HepG2 (cell line): ENCODE measurements around the gene PRKAB1. TPM values are rescaled to one million over a fixed set of nuclear protein-coding genes. Genes with fewer than 3 reads are reported as not detected.

Source experiments
- BCL3 ChIP-seq: sonication (generic); formaldehyde crosslinking; IDR thresholded peaks from 2 replicates; pipeline ENCODE4 v1.5.1; 2020; ENCODE audit warnings: mild to moderate bottlenecking, missing genetic modification reagents, moderate library complexity
- CCDC6 ChIP-seq: sonication (generic); formaldehyde crosslinking; IDR thresholded peaks from 2 replicates; pipeline ENCODE4 v1.8.1; 2022; ENCODE audit warnings: mild to moderate bottlenecking, missing genetic modification reagents, moderate library complexity
- CEBPG ChIP-seq: IDR thresholded peaks from 2 replicates; pipeline ENCODE4 v1.6.1; 2016
- CEBPZ ChIP-seq: IDR thresholded peaks from 2 replicates; pipeline ENCODE4 v1.6.1; 2012; ENCODE audit warnings: low read length, improper control_type of control experiment
- E2F1 ChIP-seq: sonication (generic); formaldehyde crosslinking; IDR thresholded peaks from 2 replicates; pipeline ENCODE4 v1.5.0; 2020; ENCODE audit warnings: missing genetic modification reagents
- EED ChIP-seq: sonication (generic); formaldehyde crosslinking; IDR thresholded peaks from 2 replicates; pipeline ENCODE4 v1.5.0; 2020; ENCODE audit warnings: mild to moderate bottlenecking, missing genetic modification reagents
- ERF ChIP-seq: IDR thresholded peaks from 2 replicates; pipeline ENCODE4 v1.6.1; 2018; ENCODE audit warnings: missing biosample characterization, missing genetic modification reagents
- GLI4 ChIP-seq: sonication (generic); formaldehyde crosslinking; IDR thresholded peaks from 2 replicates; pipeline ENCODE4 v1.5.1; 2020; ENCODE audit warnings: missing genetic modification reagents, mild to moderate bottlenecking, moderate library complexity, borderline replicate concordance
- HNRNPK ChIP-seq: fragments of 200-400 bp; formaldehyde crosslinking; IDR thresholded peaks from 2 replicates; pipeline ENCODE4 v1.6.1; 2018; ENCODE audit warnings: low read length, low read depth, moderate library complexity, mild to moderate bottlenecking; ENCODE audit not compliant: poor library complexity, severe bottlenecking
- HNRNPUL1 ChIP-seq: fragments of 200-400 bp; formaldehyde crosslinking; IDR thresholded peaks from 2 replicates; pipeline ENCODE4 v1.6.1; 2017; ENCODE audit warnings: low read depth, mild to moderate bottlenecking, low read length, moderate library complexity
- RORA ChIP-seq: sonication (generic); formaldehyde crosslinking; IDR thresholded peaks from 2 replicates; pipeline ENCODE4 v1.5.0; 2020; ENCODE audit warnings: mild to moderate bottlenecking, missing genetic modification reagents, moderate library complexity
- THYN1 ChIP-seq: sonication (generic); formaldehyde crosslinking; IDR thresholded peaks from 2 replicates; pipeline ENCODE4 v1.8.1; 2023; ENCODE audit warnings: low read depth, mild to moderate bottlenecking, moderate library complexity, missing genetic modification reagents, borderline replicate concordance
- TP53 ChIP-seq: sonication (generic); formaldehyde crosslinking; conservative IDR thresholded peaks from 2 replicates; pipeline ENCODE4 v1.4.0; 2020; ENCODE audit warnings: missing genetic modification reagents
- ZFP37 ChIP-seq: sonication (generic); formaldehyde crosslinking; IDR thresholded peaks from 2 replicates; pipeline ENCODE4 v1.4.0; 2020; ENCODE audit warnings: missing genetic modification reagents, borderline replicate concordance
- ZKSCAN1 ChIP-seq: fragments of 150-350 bp; IDR thresholded peaks from 2 replicates; pipeline ENCODE4 v1.6.1; 2014; ENCODE audit warnings: low read length
- ZNF235 ChIP-seq: sonication (generic); formaldehyde crosslinking; IDR thresholded peaks from 2 replicates; pipeline ENCODE4 v1.8.1; 2023; ENCODE audit warnings: mild to moderate bottlenecking, missing genetic modification reagents, borderline replicate concordance
- ZNF280B ChIP-seq: sonication (generic); formaldehyde crosslinking; IDR thresholded peaks from 2 replicates; pipeline ENCODE4 v1.5.0; 2020; ENCODE audit warnings: missing genetic modification reagents, mild to moderate bottlenecking, borderline replicate concordance
- ZNF282 ChIP-seq: fragments of 450-650 bp; IDR thresholded peaks from 2 replicates; pipeline ENCODE4 v1.6.1; 2018; ENCODE audit not compliant: partially characterized antibody
- ZNF350 ChIP-seq: sonication (generic); formaldehyde crosslinking; IDR thresholded peaks from 2 replicates; pipeline ENCODE4 v1.4.0; 2020; ENCODE audit warnings: mild to moderate bottlenecking, low read depth, missing genetic modification reagents, borderline replicate concordance
- ZNF713 ChIP-seq: sonication (generic); formaldehyde crosslinking; IDR thresholded peaks from 2 replicates; pipeline ENCODE4 v1.4.0; 2020; ENCODE audit warnings: mild to moderate bottlenecking, missing genetic modification reagents
- polyA plus RNA-seq, 8 experiments: library from polyadenylated mRNA; depleted of rRNA in 3 of 8; stranded (reverse) in 7 of 8; unstranded in 1 of 8; fragments of >200 nt; fragmentation: Illumina TruSeq in 4 of 8; extraction: Trizol in 4 of 8; gene quantifications; 2 replicates each; pipeline versions ENCODE4 v1.2.1 to v1.2.3, GENCODE V29; 2011 to 2016; ENCODE audit warnings: low read depth in 4 of 8, missing spikeins in 1 of 8, mixed read lengths in 1 of 8; ENCODE audit not compliant: insufficient read depth in 1 of 8
- total RNA-seq, 5 experiments: library from RNA; depleted of rRNA; stranded (reverse); fragments of >200 nt; fragmentation: Illumina TruSeq; extraction: Trizol; gene quantifications; 2 replicates each; pipeline ENCODE4 v1.2.3, GENCODE V29; 2016; ENCODE audit warnings: low read depth in 1 of 5

The PRKAB1 gene
- total and polyA plus RNA-seq, 2 of the 13 experiments (the other 11 are each of a cell fraction or from before 2014, with no cell fraction given): 28.4 to 35.5 TPM

GRCh38 chr12:119667577-119668323 is at the start of gene PRKAB1 (continued):
- TF ChIP-seq ZFP37 (CRISPR knock-in tag) (no peak), E2F1 (CRISPR knock-in tag) (no peak), ZNF350 (peak; percentile 91; the same call in 1 of the 2 replicates), TP53 (CRISPR knock-in tag) (0 out of 2 replicates have a peak, but pooled peaks have one; percentile 29), EED (no peak), CCDC6 (CRISPR knock-in tag) (peak; percentile 84), CEBPG (CRISPR knock-in tag) (peak; percentile 60), ZNF235 (CRISPR knock-in tag) (peak; percentile 63; the same call in 1 of the 2 replicates), ZNF713 (CRISPR knock-in tag) (no peak), HNRNPK (peak; percentile 20), ZKSCAN1 (no peak), THYN1 (CRISPR knock-in tag) (no peak), ZNF282 (no peak), GLI4 (CRISPR knock-in tag) (no peak), RORA (CRISPR knock-in tag) (no peak), HNRNPUL1 (peak; percentile 32; the same call in 1 of the 2 replicates), ERF (CRISPR knock-in tag) (peak; percentile 85), CEBPZ (no peak), BCL3 (CRISPR knock-in tag) (0 out of 2 replicates have a peak, but pooled peaks have one; percentile 27), ZNF280B (peak; percentile 82; the same call in 1 of the 2 replicates)
